ENCODE results near the gene MDM4.
A peak's percentile ranks its signal among the peaks of the same experiment; 100 is the strongest.
"Not testable (repeated sequence)": the region's sequence is repeated elsewhere in the genome, so short reads cannot be mapped to it uniquely, and the experiment has no call there.

The MDM4 gene

DNA sequence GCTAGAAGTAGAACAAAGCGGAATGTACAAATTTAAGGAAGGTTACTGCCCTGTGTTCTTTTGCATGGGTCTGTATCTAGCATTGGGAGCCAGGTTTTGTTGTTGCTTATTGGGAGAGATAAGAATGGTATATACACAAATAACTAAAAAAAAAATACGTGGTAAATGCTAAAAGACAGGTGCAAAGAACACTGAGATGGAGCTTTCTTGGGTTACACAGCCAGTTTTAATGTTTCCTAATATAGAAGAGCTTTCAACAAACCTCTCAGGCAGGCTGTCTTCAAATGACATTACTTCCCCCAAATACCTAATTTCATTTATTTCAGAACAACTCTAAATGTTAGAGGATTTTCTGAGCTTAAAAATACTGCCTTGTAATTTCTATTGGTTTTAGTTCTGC lies 1.4 kb upstream of the MDM4 start:
- no peak for DNase-seq (ENCODE audit: low read depth)
- TF ChIP-seq, protein P1, sequence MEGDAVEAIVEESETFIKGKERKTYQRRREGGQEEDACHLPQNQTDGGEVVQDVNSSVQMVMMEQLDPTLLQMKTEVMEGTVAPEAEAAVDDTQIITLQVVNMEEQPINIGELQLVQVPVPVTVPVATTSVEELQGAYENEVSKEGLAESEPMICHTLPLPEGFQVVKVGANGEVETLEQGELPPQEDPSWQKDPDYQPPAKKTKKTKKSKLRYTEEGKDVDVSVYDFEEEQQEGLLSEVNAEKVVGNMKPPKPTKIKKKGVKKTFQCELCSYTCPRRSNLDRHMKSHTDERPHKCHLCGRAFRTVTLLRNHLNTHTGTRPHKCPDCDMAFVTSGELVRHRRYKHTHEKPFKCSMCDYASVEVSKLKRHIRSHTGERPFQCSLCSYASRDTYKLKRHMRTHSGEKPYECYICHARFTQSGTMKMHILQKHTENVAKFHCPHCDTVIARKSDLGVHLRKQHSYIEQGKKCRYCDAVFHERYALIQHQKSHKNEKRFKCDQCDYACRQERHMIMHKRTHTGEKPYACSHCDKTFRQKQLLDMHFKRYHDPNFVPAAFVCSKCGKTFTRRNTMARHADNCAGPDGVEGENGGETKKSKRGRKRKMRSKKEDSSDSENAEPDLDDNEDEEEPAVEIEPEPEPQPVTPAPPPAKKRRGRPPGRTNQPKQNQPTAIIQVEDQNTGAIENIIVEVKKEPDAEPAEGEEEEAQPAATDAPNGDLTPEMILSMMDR (IDR thresholded peaks at IDR 0.05; ENCODE audit: control insufficient read depth, insufficient read depth, low read depth, low read length, missing control alignments), result no peak
- H3K4me3 ChIP-seq (ENCODE audit: control insufficient read depth, low read depth, low read length), result no peak overlapping the region

DNA sequence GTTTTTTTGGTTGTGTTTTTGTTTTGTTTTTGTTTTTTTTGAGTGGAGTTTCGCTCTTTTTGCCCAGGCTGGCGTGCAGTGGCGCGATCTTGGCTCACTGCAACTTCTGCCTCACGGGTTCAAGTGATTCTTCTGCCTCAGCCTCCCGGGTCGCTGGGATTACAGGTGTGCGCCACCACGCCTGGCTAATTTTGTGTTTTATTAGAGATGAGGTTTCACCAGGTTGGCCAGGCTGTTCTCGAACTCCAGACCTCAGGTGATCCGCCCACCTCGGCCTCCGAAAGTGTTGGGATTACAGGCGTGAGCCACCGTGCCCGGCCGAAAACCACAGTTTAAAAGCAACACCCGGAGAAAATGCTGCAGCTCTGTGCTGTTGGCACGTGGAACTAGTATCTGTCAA lies 1.2 kb downstream of the MDM4 start:
- DNase-seq (ENCODE audit: low read depth), result not testable (repeated sequence)
- peak overlapping the region; percentile 87 for H3K4me3 ChIP-seq (ENCODE audit: control insufficient read depth, low read depth, low read length)

DNA sequence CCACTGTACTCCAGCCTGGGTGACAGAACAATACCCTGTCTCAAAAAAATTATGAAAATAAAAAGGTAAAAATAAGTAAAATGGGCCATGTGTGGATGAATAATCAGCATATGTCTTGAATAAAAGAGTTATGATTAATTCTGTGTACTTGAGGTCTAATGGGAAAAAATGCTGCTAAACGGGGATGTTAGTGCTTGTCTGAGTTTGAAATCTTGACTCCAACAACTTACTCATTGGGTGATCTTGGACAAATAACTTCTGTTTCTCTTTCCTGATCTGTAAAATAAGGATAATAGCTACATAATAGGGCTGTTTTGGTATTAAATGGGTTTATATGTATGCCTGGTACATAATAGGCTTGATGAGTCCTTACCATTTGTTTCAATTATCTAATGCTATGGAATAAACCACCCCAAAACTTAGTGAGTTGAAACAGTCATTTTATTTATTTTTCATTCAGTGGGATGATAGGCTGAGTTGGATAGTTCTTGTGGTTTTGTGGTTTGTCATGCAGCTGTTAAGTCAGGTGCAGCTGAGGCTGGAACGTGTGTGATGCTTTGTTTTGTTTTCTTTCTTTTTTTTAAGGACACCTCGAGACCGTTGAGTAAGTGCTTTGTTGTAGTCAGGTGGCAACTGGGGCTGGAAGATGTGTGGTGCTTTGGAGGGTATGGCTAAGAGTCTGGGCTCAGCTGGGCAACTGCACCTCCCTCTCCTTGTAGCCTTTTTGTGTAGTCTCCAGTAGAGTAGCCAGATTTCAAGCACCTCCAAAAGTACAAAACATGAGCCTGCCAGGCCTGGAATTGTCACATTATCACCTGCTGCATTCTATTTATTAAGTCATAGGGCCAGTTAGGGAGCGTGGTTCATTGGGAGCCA lies 4.9 kb downstream of the MDM4 start:
- no peak for DNase-seq (ENCODE audit: low read depth)
- TF ChIP-seq, protein P1 (IDR thresholded peaks at IDR 0.05; ENCODE audit: control insufficient read depth, insufficient read depth, low read depth, low read length, missing control alignments), result no peak
- H3K4me3 ChIP-seq (ENCODE audit: control insufficient read depth, low read depth, low read length), result no peak overlapping the region

DNA sequence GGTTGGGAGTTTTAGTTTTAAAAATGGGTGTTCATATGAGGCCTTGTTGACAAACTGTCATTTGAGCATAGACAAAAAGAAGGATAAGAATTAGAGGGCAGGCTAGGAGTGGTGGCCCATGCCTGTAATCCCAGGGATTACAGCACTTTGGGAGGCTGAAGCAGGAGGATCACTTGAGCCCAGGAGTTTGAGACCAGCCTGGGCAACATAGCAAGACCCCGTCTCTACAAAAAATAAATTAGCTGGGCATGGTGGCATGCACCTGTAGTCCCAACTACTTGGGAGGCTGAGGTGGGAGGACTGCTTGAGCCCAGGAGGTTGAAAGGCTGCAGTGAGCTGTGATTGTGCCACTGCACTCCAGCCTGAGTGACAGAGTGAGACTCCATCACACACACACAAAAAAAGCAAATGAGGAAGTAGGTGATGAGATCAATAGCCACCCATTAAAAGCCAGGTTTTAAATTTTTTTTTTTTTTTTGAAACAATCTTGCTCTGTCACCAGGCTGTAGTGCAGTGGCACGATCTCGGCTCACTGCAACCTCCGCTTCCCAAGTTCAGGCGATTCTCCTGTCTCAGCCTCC lies 5.8 kb downstream of the MDM4 start:
- not testable (repeated sequence) for H3K4me3 ChIP-seq (ENCODE audit: control insufficient read depth, low read depth, low read length); DNase-seq (ENCODE audit: low read depth)

DNA sequence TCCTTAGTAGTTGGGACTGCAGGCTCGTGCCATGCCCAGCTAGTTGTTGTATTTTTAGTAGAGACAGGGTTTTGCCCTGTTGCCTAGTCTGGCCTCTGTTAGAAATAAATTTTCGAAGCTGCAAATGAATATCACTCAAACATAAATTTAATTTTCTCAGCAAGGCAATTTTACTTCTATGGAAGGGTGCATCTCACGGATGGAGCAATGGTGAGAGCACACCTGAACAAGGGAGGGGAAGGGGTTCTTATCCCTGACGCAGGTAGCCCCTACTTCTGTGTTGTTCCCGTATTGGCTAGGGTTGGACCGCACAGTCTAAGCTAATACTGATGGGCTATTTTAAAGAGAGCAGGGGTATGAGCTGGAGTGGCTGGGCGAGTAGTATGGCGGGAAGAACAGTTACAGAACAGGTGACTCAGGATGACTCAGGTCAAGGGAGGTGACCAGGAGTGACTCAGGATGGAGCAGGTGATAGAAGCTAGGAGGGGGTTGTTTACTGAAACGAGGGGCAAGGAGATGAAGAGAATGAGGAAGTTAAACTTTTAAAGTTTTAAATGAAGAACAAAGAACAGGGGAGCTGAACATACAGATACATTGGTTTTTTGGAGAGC lies 7.5 kb downstream of the MDM4 start:
- TF ChIP-seq, protein P1 (IDR thresholded peaks at IDR 0.05; ENCODE audit: control insufficient read depth, insufficient read depth, low read depth, low read length, missing control alignments), result no peak
- H3K4me3 ChIP-seq (ENCODE audit: control insufficient read depth, low read depth, low read length), result no peak overlapping the region
- no peak for DNase-seq (ENCODE audit: low read depth)

DNA sequence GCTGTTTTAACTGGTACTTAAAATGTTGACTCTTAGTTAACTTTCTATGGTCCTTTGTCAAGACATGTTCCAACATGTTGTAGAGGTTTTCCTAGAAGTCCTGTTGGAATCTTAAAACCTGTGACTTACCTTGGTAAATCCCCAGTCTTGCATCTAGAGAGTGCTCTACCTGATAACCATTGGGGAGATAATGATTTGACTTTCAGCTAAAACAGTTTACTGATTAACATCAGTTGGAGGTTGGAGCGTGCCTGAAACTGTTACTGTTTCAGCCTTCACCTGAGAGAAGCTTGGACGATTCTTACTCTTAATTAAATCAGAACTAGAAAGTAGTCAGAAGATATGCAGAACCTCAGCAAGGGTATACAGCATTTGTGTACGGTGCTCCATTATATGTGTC lies 8.8 kb downstream of the MDM4 start:
- TF ChIP-seq, protein P1 (IDR thresholded peaks at IDR 0.05; ENCODE audit: control insufficient read depth, insufficient read depth, low read depth, low read length, missing control alignments), result no peak
- DNase-seq (ENCODE audit: low read depth), result no peak
- no peak overlapping the region for H3K4me3 ChIP-seq (ENCODE audit: control insufficient read depth, low read depth, low read length)

DNA sequence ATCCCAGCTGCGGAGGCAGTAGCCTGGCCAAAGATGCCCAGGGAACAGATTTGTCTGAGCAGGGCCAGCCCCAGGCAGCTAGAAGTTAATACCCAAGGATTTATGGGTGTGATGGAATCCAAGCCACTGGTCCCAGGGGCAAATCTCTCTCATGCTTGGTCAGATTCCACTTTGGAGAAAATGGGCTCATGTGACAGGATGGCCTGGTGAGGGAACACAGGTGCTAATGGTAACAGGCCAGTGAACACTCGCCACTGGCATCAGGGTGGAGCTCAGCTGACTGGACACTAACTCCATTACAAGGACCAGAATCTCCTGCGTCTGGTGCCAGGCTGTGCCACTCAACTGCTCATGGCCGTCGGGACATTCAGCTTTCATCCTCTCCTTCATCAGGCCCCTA lies 12.0 kb downstream of the MDM4 start:
- no peak for DNase-seq (ENCODE audit: low read depth)
- TF ChIP-seq, protein P1 (IDR thresholded peaks at IDR 0.05; ENCODE audit: control insufficient read depth, insufficient read depth, low read depth, low read length, missing control alignments), result no peak
- no peak overlapping the region for H3K4me3 ChIP-seq (ENCODE audit: control insufficient read depth, low read depth, low read length)
